HL-60 (cell line): ENCODE measurements around the gene FAM107B.
A peak's percentile ranks its signal among the peaks of the same experiment; 100 is the strongest.

Source experiments
- DNase-seq, 2 experiments: peaks; one replicate each; pipeline ENCODE4 v3.0.0-alpha.2; 2010 to 2020; ENCODE audit warnings: low read depth in 1 of 2, low spot score in 1 of 2
- H3K27ac ChIP-seq: fragments of 250-450 bp; sonication (Bioruptor Pico); replicated peaks from 2 replicates; pipeline ENCODE4 v1.5.1; 2020; ENCODE audit warnings: mild to moderate bottlenecking, moderate library complexity
- H3K27me3 ChIP-seq: fragments of 250-450 bp; sonication (Bioruptor Pico); 2 replicates; pipeline ENCODE4 v1.5.1; 2021; ENCODE audit warnings: mild to moderate bottlenecking, moderate library complexity; ENCODE audit not compliant: insufficient read depth, poor library complexity, severe bottlenecking
- H3K4me3 ChIP-seq: replicated peaks from 2 replicates; pipeline ENCODE4 v1.5.1; 2011; ENCODE audit warnings: mild to moderate bottlenecking, control low read depth, low read length; ENCODE audit not compliant: insufficient read depth
- CTCF ChIP-seq: IDR thresholded peaks from one replicate; pipeline ENCODE4 v1.5.1; 2011; ENCODE audit warnings: low read length, control low read depth, inconsistent platforms; ENCODE audit not compliant: insufficient read depth
- GABPA ChIP-seq: IDR thresholded peaks from 2 replicates; pipeline ENCODE4 v1.6.1; 2012; ENCODE audit warnings: low read depth
- POLR2AphosphoS5 ChIP-seq: IDR thresholded peaks from 2 replicates; pipeline ENCODE4 v1.6.1; 2012; ENCODE audit warnings: low read depth
- REST ChIP-seq: IDR thresholded peaks from 2 replicates; pipeline ENCODE4 v1.6.1; 2012; ENCODE audit warnings: low read depth; ENCODE audit not compliant: insufficient replicate concordance
- SPI1 ChIP-seq: IDR thresholded peaks from 2 replicates; pipeline ENCODE4 v1.6.1; 2012; ENCODE audit warnings: low read depth, mild to moderate bottlenecking, borderline replicate concordance

Gene FAM107B

GRCh38 chr10:14545827-14546226, 228.9 kb downstream of the FAM107B start:
- Histone ChIP-seq H3K27me3 (no peaks in the 10 kb centered on the region), H3K27ac (no peak overlapping the region), H3K4me3 (no peak overlapping the region)
- TF ChIP-seq GABPA (no peak), CTCF (no peak), REST (no peak), POLR2AphosphoS5 (no peak), SPI1 (no peak)
- DNase-seq = no peak

- H3K4me3 ChIP-seq = no peak overlapping the region
- H3K27me3 ChIP-seq = no peaks in the 10 kb centered on the region
- TF ChIP-seq REST = no peak
- peak overlapping the region; percentile 3; the same call in 1 of the 2 replicates for H3K27ac ChIP-seq
- no peak for DNase-seq
Observed at GRCh38 chr10:14543904-14544210, 230.8 kb downstream of the FAM107B start.

GRCh38 chr10:14543046-14543903, 231.4 kb downstream of the FAM107B start:
- no peak for TF ChIP-seq POLR2AphosphoS5
- DNase-seq = peak in 1 of 2 experiments; percentile 55

GRCh38 chr10:14541379-14541778, 233.3 kb downstream of the FAM107B start:
- Histone ChIP-seq H3K4me3 (no peak overlapping the region), H3K27me3 (no peaks in the 10 kb centered on the region), H3K27ac (no peak overlapping the region)
- DNase-seq = no peak
- TF ChIP-seq GABPA (no peak), POLR2AphosphoS5 (no peak), SPI1 (no peak), REST (no peak), CTCF (no peak)

More at GRCh38 chr10:14543046-14543903, 231.4 kb downstream of the FAM107B start:
- peak overlapping the region; percentile 38 for H3K27ac ChIP-seq
- H3K4me3 ChIP-seq = no peak overlapping the region
- no peaks in the 10 kb centered on the region for H3K27me3 ChIP-seq
